Panc1 (cell line): ENCODE measurements around the gene TRNP1. TPM values are rescaled to one million over a fixed set of nuclear protein-coding genes. Genes with fewer than 3 reads are reported as not detected.

Experiments
- ATAC-seq: fragments of 200-7000 bp; cut with Tn5 transposase; 2 replicates; pipeline ENCODE4 v1.9.1; 2020; ENCODE audit warnings: mild to moderate bottlenecking, moderate library complexity
- BruUV-seq: library from RNA; stranded (reverse); fragments of 400-500 nt; replicated peaks from 2 replicates; lab custom pipeline; 2021; lab: Mats Ljungman, UMichigan
- CTCF ChIA-PET: fragments of 300-600 bp; sonication (Branson Sonifier 250); formaldehyde crosslinking; loops from one replicate; lab custom pipeline; 2022; ENCODE audit warnings: antibody characterized with exemption; lab: Charles Lee
- POLR2A ChIA-PET: fragments of 300-600 bp; sonication (Branson Sonifier 250); formaldehyde crosslinking; loops from one replicate; lab custom pipeline; 2022; ENCODE audit warnings: antibody characterized with exemption; lab: Charles Lee
- DNase-seq: peaks from one replicate; pipeline ENCODE4 v3.0.0-alpha.2; 2010; ENCODE audit warnings: low read depth, low spot score
- H3K27ac ChIP-seq: 2 replicates; pipeline ENCODE4 v1.5.1; 2011; ENCODE audit warnings: mild to moderate bottlenecking, low read length, inconsistent platforms
- H3K27me3 ChIP-seq: fragments of 200-500 bp; sonication (Bioruptor generic); 2 replicates; pipeline ENCODE4 v1.6.0; 2014; ENCODE audit warnings: low read length, inconsistent platforms; ENCODE audit not compliant: control insufficient read depth, insufficient read depth
- H3K36me3 ChIP-seq: fragments of 200-500 bp; sonication (Bioruptor generic); 2 replicates; pipeline ENCODE4 v1.5.1; 2014; ENCODE audit warnings: inconsistent platforms, mild to moderate bottlenecking, low read length, moderate library complexity; ENCODE audit not compliant: control insufficient read depth, insufficient read depth
- H3K4me1 ChIP-seq: 2 replicates; pipeline ENCODE4 v1.5.1; 2011; ENCODE audit warnings: inconsistent platforms, mild to moderate bottlenecking, low read length, moderate library complexity; ENCODE audit not compliant: control insufficient read depth, insufficient read depth
- H3K4me3 ChIP-seq, 2 experiments: 2 replicates each; pipeline ENCODE4 v1.5.1; 2011 to 2012; ENCODE audit warnings: low read depth in 2 of 2, low read length in 2 of 2, mild to moderate bottlenecking in 2 of 2, inconsistent platforms in 1 of 2, moderate library complexity in 1 of 2
- H3K9me3 ChIP-seq: fragments of 200-500 bp; sonication (Bioruptor generic); 2 replicates; pipeline ENCODE4 v1.5.1; 2014; ENCODE audit warnings: low read depth, mild to moderate bottlenecking, inconsistent platforms, low read length, moderate library complexity; ENCODE audit not compliant: control insufficient read depth, insufficient read depth
- POLR2AphosphoS5 ChIP-seq: IDR thresholded peaks from 2 replicates; pipeline ENCODE4 v1.6.1; 2012; ENCODE audit warnings: mild to moderate bottlenecking, low read depth, low read length, moderate library complexity
- SIN3A ChIP-seq: IDR thresholded peaks from 2 replicates; pipeline ENCODE4 v1.6.1; 2012; ENCODE audit warnings: low read depth, mild to moderate bottlenecking, low read length, moderate library complexity, borderline replicate concordance; ENCODE audit not compliant: insufficient read depth
- TCF7L2 ChIP-seq: IDR thresholded peaks from 2 replicates; pipeline ENCODE4 v1.6.1; 2011; ENCODE audit warnings: mild to moderate bottlenecking, low read depth, low read length, inconsistent platforms
- in situ Hi-C: cut with HindIII; loops from 2 replicates; pipeline ENCODE4 v1.10.0; 2016; ENCODE audit warnings: low sequenced_read_pairs, low pct_unique_long_range_greater_than_20kb
- intact Hi-C: fragments of 100-400 bp; cut with micrococcal nuclease; formaldehyde crosslinking; loops from one replicate; pipeline ENCODE4 v1.10.0; 2022; ENCODE audit not compliant: unreplicated experiment
- total RNA-seq: library from RNA; stranded (reverse); gene quantifications from one replicate; pipeline ENCODE4 v1.2.1, GENCODE V29; 2021; ENCODE audit not compliant: unreplicated experiment
- TF ChIP-seq, protein P1 (sequence below): fragments of 450-650 bp; IDR thresholded peaks from 2 replicates; pipeline ENCODE4 v1.5.1; 2017; ENCODE audit warnings: mild to moderate bottlenecking
- TF ChIP-seq, protein P2 (sequence below), 2 experiments: IDR thresholded peaks; 2 replicates each; pipeline ENCODE4 v1.6.1; 2011 to 2012; ENCODE audit warnings: low read depth in 2 of 2, control low read depth in 1 of 2, low read length in 1 of 2, mild to moderate bottlenecking in 1 of 2, moderate library complexity in 1 of 2; ENCODE audit not compliant: insufficient read depth in 1 of 2

The TRNP1 gene
- total RNA-seq, 1 experiment from 2014 or later, result 81.2 TPM

- H3K4me1 ChIP-seq, result peaks cover 7% of the 10 kb centered on the region; the same call in 1 of the 2 replicates
- no peak overlapping the region for H3K4me3 ChIP-seq
- in situ Hi-C loops (no loop called here), intact Hi-C loops (no loop called here)
- BruUV-seq, result no TSS peak
- peaks cover 6% of the 10 kb centered on the region; the same call in 1 of the 2 replicates for H3K9me3 ChIP-seq
- ChIA-PET CTCF (no interaction called here), POLR2A (no interaction called here)
- ATAC-seq, result no peak
- TF ChIP-seq, protein P1, sequence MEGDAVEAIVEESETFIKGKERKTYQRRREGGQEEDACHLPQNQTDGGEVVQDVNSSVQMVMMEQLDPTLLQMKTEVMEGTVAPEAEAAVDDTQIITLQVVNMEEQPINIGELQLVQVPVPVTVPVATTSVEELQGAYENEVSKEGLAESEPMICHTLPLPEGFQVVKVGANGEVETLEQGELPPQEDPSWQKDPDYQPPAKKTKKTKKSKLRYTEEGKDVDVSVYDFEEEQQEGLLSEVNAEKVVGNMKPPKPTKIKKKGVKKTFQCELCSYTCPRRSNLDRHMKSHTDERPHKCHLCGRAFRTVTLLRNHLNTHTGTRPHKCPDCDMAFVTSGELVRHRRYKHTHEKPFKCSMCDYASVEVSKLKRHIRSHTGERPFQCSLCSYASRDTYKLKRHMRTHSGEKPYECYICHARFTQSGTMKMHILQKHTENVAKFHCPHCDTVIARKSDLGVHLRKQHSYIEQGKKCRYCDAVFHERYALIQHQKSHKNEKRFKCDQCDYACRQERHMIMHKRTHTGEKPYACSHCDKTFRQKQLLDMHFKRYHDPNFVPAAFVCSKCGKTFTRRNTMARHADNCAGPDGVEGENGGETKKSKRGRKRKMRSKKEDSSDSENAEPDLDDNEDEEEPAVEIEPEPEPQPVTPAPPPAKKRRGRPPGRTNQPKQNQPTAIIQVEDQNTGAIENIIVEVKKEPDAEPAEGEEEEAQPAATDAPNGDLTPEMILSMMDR, result no peak
- TF ChIP-seq SIN3A (no peak), TCF7L2 (no peak), POLR2AphosphoS5 (no peak)
- TF ChIP-seq, protein P2, sequence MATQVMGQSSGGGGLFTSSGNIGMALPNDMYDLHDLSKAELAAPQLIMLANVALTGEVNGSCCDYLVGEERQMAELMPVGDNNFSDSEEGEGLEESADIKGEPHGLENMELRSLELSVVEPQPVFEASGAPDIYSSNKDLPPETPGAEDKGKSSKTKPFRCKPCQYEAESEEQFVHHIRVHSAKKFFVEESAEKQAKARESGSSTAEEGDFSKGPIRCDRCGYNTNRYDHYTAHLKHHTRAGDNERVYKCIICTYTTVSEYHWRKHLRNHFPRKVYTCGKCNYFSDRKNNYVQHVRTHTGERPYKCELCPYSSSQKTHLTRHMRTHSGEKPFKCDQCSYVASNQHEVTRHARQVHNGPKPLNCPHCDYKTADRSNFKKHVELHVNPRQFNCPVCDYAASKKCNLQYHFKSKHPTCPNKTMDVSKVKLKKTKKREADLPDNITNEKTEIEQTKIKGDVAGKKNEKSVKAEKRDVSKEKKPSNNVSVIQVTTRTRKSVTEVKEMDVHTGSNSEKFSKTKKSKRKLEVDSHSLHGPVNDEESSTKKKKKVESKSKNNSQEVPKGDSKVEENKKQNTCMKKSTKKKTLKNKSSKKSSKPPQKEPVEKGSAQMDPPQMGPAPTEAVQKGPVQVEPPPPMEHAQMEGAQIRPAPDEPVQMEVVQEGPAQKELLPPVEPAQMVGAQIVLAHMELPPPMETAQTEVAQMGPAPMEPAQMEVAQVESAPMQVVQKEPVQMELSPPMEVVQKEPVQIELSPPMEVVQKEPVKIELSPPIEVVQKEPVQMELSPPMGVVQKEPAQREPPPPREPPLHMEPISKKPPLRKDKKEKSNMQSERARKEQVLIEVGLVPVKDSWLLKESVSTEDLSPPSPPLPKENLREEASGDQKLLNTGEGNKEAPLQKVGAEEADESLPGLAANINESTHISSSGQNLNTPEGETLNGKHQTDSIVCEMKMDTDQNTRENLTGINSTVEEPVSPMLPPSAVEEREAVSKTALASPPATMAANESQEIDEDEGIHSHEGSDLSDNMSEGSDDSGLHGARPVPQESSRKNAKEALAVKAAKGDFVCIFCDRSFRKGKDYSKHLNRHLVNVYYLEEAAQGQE (IDR thresholded peaks at IDR 0.05; ENCODE audit: insufficient read depth in 1 of 2, low read depth in 2 of 2, low read length in 1 of 2), result no peak
- H3K36me3 ChIP-seq, result no peaks in the 10 kb centered on the region
- H3K27ac ChIP-seq, result no peak overlapping the region
- DNase-seq, result no peak
- no peaks in the 10 kb centered on the region for H3K27me3 ChIP-seq
Observed at GRCh38 chr1:26951821-26952497, 41.5 kb upstream of the TRNP1 start.

DNA sequence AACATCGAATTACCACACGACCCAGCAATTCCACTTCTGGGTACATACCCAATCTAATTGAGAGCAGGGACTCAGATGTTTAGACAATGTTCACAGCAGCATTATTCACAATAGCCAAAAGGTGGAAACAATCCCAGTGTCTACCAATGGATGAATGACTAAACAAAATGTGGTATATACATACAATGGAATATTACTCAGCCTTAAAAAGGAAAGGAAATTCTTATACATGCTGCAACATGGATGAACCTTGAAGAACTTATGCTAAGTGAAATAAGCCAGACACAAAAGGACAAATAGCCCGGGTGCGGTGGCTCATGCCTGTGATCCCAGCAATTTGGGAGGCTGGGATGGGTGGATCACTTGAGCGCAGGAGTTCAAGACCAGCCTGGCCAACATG, 40.1 kb upstream of the TRNP1 start:
- BruUV-seq, result no TSS peak
- Histone ChIP-seq H3K4me3 (no peak overlapping the region), H3K36me3 (no peaks in the 10 kb centered on the region), H3K4me1 (peaks cover 7% of the 10 kb centered on the region; the same call in 1 of the 2 replicates), H3K27me3 (no peaks in the 10 kb centered on the region), H3K9me3 (peaks cover 6% of the 10 kb centered on the region; the same call in 1 of the 2 replicates), H3K27ac (no peak overlapping the region)
- in situ Hi-C loops (no loop called here), intact Hi-C loops (no loop called here)
- ATAC-seq (no peak), DNase-seq (no peak)
- POLR2A ChIA-PET, result interaction anchor here (0.6 kb wide), 1 partner anchor 20 kb away, joined by 3 read pairs; no protein-coding TSS in a partner anchor
- CTCF ChIA-PET, result no interaction called here
- TF ChIP-seq, protein P2 (IDR thresholded peaks at IDR 0.05; ENCODE audit: insufficient read depth in 1 of 2, low read depth in 2 of 2, low read length in 1 of 2), result no peak
- TF ChIP-seq POLR2AphosphoS5 (no peak), TCF7L2 (no peak), SIN3A (no peak)
- TF ChIP-seq, protein P1, result no peak
